Motor neuron (in vitro differentiated cells): ENCODE data around the gene PEDS1. TPM values are rescaled to one million over a fixed set of nuclear protein-coding genes. Genes with fewer than 3 reads are reported as not detected.

Source experiments
- ATAC-seq, 8 experiments: fragments of 200-7000 bp; cut with Tn5 transposase; replicated peaks in 6 of 8; 2 replicates each; pipeline ENCODE4 v1.8.0; 2021; ENCODE audit warnings: mild to moderate bottlenecking in 8 of 8, moderate library complexity in 8 of 8
- H3K27ac ChIP-seq, 2 donors: fragments of 250-450 bp; sonication (Bioruptor Pico); 2 replicates each; pipeline ENCODE4 v1.9.0; 2021; ENCODE audit warnings: antibody characterized with exemption in 2 of 2, mild to moderate bottlenecking in 2 of 2, moderate library complexity in 1 of 2
- H3K4me1 ChIP-seq, 2 donors: fragments of 250-450 bp; sonication (Bioruptor Pico); replicated peaks in 1 of 2; 2 replicates each; pipeline ENCODE4 v1.6.1; 2021; ENCODE audit warnings: antibody characterized with exemption in 2 of 2, mild to moderate bottlenecking in 2 of 2, moderate library complexity in 1 of 2
- H3K4me3 ChIP-seq, 5 donors: fragments of 250-450 bp; sonication (Bioruptor Pico); 2 replicates each; pipeline ENCODE4 v1.9.0; 2021; ENCODE audit warnings: antibody characterized with exemption in 5 of 5, mild to moderate bottlenecking in 5 of 5, moderate library complexity in 4 of 5
- WGBS, 10 experiments: fragments of 450-650 bp; shearing (Covaris generic); methylation state at CpG; one replicate each; pipeline ENCODE4 v1.0.0; 2022; 5-methylcytosine and 5-hydroxymethylcytosine counted together
- in situ Hi-C, 9 experiments: fragments of 400-800 bp; cut with MboI; loops; one replicate each; pipeline ENCODE4 v1.15.0; 2021; ENCODE audit warnings: low sequenced_read_pairs in 9 of 9, low pct_unique_long_range_greater_than_20kb in 2 of 9; ENCODE audit not compliant: unreplicated experiment in 9 of 9
- total RNA-seq, 8 experiments: library from RNA; unstranded; fragments of 300-600 nt; gene quantifications; 2 replicates each; pipeline versions ENCODE4 v1.2.3 to v1.2.4, GENCODE V29; 2022

The PEDS1 gene
- total RNA-seq, 8 experiments from 2014 or later: 6.9 to 43.7 (median 19.8) TPM

DNA sequence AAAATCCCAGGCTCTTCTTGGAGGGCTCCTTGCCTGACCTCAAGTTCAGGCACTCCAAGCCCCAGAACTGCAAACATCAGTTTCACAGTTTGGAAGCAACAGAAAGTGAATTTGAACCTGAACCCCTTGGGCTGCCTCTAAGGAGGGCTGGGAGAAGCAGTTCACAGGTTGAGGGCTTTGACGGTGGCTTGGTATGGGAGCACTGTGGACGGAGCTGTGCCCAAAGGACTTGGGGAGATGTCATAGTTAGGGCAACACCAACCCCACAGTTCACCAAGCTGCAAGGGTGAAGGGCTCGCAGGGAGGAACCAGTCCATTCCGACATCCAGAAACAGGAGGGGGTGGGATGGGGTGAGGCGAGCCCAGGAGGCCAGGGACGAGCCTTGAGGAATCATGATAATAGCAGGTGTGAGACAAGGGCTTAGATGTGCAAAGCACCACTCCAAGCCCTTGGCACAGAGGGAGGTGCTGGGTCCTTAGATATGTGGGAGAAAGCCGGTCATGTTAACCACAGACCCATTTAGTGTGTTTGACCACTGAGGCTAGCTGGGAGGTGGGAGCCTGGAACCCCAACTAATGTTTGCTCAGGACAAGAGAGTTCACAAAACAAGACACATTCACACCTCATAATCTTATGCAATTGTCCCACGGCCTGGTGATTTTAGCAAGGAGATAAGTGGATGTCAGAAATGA lies 41.5 kb upstream of the PEDS1 start:
- Histone ChIP-seq H3K27ac (no peak overlapping the region), H3K4me1 (peaks cover 15 to 21% of the 10 kb centered on the region in 2 donors), H3K4me3 (no peak overlapping the region)
- in situ Hi-C loops: loop anchor here in 3 of 9 experiments (25.0 kb wide), 3 partner anchors 267 to 592 kb away; partner anchors contain the start of gene BCAS4 (in 1 of the 3)
- ATAC-seq: peak in 1 of 8 experiments; percentile 0
- 0 to 100% (median 67%) methylated on average over 1 to 7 of the region's 8 CpGs; no CpG with 5 or more reads in 5 of the 10 experiments for WGBS, 10 experiments

DNA sequence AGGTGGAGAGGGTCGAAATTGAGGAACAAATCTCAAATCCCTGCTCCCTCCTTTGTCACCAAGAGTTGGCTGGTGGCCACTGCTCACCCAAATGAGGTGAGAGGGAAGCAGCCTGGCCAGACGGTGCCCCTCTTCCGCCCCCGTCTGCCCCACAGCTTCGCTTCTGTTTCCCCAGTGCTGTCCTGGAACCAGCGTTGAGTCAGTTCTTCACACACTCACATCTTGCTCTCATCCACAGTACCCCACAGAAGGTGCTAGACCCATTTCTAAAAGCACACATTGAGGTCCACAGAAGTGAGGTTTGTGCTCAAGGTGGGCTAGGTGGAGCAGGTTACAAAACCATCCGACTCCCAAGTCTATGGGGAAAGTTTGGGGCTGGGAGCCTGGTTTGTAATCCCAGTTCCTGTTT lies 40.9 kb upstream of the PEDS1 start:
- in situ Hi-C loops: loop anchor here in 3 of 9 experiments (25.0 kb wide), 3 partner anchors 268 to 593 kb away; partner anchors contain the start of gene BCAS4 (in 1 of the 3)
- ATAC-seq: no peak
- Histone ChIP-seq H3K4me3 (peak overlapping the region in 3 of 5 donors; percentile 66 to 87 (median 77)), H3K4me1 (peaks cover 15 to 21% of the 10 kb centered on the region in 2 donors), H3K27ac (peak overlapping the region in 1 of 2 donors; percentile 41)
- WGBS, 10 experiments: 62 to 80% methylated on average over 4 to 7 of the region's 7 CpGs; no CpG with 5 or more reads in 8 of the 10 experiments

DNA sequence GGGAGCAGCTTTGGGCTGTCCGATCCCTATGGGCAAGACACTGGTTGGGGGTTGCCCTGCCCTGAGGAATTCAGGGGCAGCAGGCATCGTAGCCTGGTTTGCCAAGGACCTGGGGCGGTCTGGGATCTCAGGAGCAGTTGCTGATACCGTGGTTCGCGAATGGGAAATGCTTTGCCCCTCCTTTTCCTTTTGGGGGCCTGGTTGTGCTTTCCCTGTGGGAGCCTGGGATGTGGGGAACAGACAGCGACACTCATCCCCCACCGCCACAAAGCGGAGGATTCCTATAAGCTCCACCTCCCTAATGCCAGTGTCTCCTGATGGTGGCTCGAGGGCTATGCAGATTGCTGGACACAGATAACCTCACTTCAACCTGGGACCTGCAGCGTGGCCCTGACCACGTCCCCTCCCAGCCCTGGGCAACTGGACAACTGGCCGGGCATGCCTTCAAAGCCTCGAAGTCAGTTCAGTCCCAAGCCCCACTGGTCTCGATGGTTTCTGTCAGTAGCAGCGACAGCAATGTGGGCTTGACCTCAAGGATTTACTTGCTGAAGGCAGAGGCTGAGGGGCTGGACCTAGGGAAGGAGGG lies 40.4 kb upstream of the PEDS1 start:
- Histone ChIP-seq H3K4me3 (peak overlapping the region; percentile 66 to 94 (median 77)), H3K27ac (peak overlapping the region; percentile 95 to 97), H3K4me1 (peaks cover 15 to 21% of the 10 kb centered on the region in 2 donors)
- in situ Hi-C loops: loop anchor here in 3 of 9 experiments (25.0 kb wide), 3 partner anchors 268 to 593 kb away; partner anchors contain the start of gene BCAS4 (in 1 of the 3)
- 20 to 80% (median 53%) methylated on average over 1 to 7 of the region's 16 CpGs; no CpG with 5 or more reads in 6 of the 10 experiments for WGBS, 10 experiments
- ATAC-seq: peak in 1 of 8 experiments; percentile 2

DNA sequence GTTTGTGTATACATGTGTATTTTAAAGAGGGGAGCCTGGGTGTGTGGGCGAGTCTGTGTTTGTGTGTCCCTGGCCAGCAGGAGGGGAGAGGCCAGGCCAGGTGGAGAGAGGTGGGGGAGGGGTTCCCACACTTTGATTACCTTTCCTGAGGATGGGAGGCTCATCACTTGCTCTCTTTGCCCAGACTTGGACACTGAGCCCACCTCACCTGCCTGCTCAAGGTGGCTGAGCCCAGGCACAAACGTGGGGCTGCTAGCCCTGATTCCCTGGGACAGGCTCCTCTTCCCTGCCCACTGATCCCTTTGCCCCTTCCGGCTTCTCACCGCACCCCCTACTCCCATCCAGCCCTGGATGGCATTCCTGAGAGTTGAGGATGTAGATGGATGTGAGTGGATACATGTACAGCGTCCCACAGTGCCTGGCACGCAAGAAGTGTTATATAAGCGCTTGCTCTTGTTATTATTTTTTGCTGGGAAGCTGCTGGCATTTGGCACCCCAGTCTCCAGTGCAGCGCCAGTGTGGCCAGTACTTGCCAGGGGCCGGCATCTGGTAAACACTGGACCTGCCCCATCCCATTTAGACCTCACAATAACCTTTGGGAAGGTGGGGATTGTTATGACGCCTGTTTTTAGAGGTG lies 39.8 kb upstream of the PEDS1 start:
- in situ Hi-C loops: loop anchor here in 3 of 9 experiments (25.0 kb wide), 3 partner anchors 269 to 594 kb away; partner anchors contain the start of gene BCAS4 (in 1 of the 3)
- H3K27ac ChIP-seq: peak overlapping the region; percentile 95 to 97
- WGBS, 10 experiments: 0 to 80% (median 5%) methylated on average over 2 to 3 of the region's 10 CpGs; no CpG with 5 or more reads in 5 of the 10 experiments

DNA sequence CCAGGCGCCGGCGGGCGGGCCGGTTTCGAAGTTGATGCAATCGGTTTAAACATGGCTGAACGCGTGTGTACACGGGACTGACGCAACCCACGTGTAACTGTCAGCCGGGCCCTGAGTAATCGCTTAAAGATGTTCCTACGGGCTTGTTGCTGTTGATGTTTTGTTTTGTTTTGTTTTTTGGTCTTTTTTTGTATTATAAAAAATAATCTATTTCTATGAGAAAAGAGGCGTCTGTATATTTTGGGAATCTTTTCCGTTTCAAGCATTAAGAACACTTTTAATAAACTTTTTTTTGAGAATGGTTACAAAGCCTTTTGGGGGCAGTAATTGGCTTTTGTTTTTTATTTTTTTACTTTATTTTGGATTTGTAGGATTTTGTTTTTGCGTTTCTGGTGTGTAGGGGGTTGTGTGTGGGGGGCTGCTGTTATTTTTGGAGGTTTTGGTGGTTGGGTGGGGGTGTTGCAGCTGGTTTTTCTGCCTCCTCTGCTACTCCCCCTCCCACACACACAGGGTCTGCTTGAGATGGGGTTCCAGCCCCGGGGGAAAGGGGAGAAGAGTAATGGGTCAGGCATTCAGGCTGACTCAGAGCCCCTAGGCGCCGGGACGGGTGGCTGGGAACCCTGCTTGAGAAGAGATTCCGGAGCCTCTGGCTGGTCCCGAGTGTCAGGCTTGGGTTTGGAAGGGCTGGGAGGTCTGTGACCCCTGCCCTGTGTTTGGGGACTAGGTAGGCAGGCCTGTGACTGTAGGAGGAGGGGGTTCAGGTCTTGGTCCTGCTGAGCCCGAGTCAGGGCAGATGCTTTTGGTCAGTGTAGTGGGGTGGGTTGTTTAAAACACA lies 39.1 kb upstream of the PEDS1 start:
- peak; percentile 2 to 42 (median 26) for ATAC-seq
- 0 to 12% (median 1%) methylated on average over 2 to 18 of the region's 25 CpGs for WGBS, 10 experiments
- Histone ChIP-seq H3K27ac (peak overlapping the region; percentile 95 to 97), H3K4me3 (peak overlapping the region; percentile 66 to 94 (median 77)), H3K4me1 (peaks cover 15 to 16% of the 10 kb centered on the region in 2 donors)
- in situ Hi-C loops: loop anchor here in 3 of 9 experiments (25.0 kb wide), 3 partner anchors 270 to 595 kb away; partner anchors contain the start of gene BCAS4 (in 1 of the 3)

More for the DNA sequence above, 39.8 kb upstream of the PEDS1 start:
- peak overlapping the region; percentile 66 to 94 (median 77) for H3K4me3 ChIP-seq
- ATAC-seq: peak in 2 of 8 experiments; percentile 0 to 1
- H3K4me1 ChIP-seq: peaks cover 15 to 19% of the 10 kb centered on the region in 2 donors

DNA sequence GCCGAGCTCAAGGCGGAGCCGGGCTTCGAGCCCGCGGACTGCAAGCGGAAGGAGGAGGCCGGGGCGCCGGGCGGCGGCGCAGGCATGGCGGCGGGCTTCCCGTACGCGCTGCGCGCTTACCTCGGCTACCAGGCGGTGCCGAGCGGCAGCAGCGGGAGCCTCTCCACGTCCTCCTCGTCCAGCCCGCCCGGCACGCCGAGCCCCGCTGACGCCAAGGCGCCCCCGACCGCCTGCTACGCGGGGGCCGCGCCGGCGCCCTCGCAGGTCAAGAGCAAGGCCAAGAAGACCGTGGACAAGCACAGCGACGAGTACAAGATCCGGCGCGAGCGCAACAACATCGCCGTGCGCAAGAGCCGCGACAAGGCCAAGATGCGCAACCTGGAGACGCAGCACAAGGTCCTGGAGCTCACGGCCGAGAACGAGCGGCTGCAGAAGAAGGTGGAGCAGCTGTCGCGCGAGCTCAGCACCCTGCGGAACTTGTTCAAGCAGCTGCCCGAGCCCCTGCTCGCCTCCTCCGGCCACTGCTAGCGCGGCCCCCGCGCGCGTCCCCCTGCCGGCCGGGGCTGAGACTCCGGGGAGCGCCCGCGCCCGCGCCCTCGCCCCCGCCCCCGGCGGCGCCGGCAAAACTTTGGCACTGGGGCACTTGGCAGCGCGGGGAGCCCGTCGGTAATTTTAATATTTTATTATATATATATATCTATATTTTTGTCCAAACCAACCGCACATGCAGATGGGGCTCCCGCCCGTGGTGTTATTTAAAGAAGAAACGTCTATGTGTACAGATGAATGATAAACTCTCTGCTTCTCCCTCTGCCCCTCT lies 38.2 kb upstream of the PEDS1 start:
- WGBS, 10 experiments: 0 to 4% (median 0%) methylated on average over 1 to 15 of the region's 96 CpGs; no CpG with 5 or more reads in 5 of the 10 experiments
- peak; percentile 1 to 57 (median 9) for ATAC-seq
- peaks cover 15 to 16% of the 10 kb centered on the region in 2 donors for H3K4me1 ChIP-seq
- peak overlapping the region; percentile 66 to 94 (median 77) for H3K4me3 ChIP-seq
- peak overlapping the region; percentile 95 to 97 for H3K27ac ChIP-seq
- in situ Hi-C loops: loop anchor here in 3 of 9 experiments (25.0 kb wide), 3 partner anchors 271 to 596 kb away; partner anchors contain the start of gene BCAS4 (in 1 of the 3)

DNA sequence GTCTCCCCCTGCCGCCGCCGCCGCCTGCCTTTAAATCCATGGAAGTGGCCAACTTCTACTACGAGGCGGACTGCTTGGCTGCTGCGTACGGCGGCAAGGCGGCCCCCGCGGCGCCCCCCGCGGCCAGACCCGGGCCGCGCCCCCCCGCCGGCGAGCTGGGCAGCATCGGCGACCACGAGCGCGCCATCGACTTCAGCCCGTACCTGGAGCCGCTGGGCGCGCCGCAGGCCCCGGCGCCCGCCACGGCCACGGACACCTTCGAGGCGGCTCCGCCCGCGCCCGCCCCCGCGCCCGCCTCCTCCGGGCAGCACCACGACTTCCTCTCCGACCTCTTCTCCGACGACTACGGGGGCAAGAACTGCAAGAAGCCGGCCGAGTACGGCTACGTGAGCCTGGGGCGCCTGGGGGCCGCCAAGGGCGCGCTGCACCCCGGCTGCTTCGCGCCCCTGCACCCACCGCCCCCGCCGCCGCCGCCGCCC lies 37.6 kb upstream of the PEDS1 start:
- no CpG with 5 or more reads among the region's 69 CpGs for WGBS, 10 experiments
- Histone ChIP-seq H3K4me1 (peaks cover 15 to 16% of the 10 kb centered on the region in 2 donors), H3K27ac (peak overlapping the region; percentile 95 to 97), H3K4me3 (peak overlapping the region; percentile 66 to 94 (median 77))
- peak in 5 of 8 experiments; percentile 1 to 16 (median 6) for ATAC-seq
- in situ Hi-C loops: loop anchor here in 3 of 9 experiments (25.0 kb wide), 3 partner anchors 271 to 596 kb away; partner anchors contain the start of gene BCAS4 (in 1 of the 3)

DNA sequence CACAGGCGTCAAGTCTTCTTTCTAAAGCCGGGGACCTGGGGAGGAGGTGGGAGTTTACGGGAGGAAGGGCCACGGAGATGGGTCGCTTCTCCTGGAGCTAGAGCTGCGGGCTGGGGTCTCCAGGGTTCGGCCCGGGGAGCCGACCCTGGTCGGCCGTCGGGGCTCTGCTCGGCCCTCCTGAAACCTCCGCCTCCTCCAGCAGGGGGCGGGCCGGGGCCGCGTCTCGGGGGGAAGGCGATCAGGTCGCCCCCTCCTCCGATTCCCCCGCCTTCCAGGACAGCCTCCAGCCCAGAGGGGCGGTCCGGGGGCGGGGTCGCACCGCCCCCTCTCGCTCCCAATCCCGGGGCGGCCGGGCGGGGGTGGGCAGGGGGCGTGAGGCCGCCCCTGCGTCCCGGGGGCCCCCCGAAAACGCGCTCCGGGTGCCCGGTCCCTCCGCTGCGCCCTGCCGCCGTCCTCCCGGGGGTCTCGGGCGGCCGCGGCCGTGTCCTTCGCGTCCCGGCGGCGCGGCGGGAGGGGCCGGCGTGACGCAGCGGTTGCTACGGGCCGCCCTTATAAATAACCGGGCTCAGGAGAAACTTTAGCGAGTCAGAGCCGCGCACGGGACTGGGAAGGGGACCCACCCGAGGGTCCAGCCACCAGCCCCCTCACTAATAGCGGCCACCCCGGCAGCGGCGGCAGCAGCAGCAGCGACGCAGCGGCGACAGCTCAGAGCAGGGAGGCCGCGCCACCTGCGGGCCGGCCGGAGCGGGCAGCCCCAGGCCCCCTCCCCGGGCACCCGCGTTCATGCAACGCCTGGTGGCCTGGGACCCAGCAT lies 36.9 kb upstream of the PEDS1 start, which contains the start of gene CEBPB:
Gene CEBPB, plus strand, starts transcription at position 580 of the 814 bp plus-strand sequence. Its CDS starts 204 bp downstream, at position 784.
- H3K4me1 ChIP-seq: peaks cover 15 to 16% of the 10 kb centered on the region in 2 donors
- in situ Hi-C loops: loop anchor here in 3 of 9 experiments (25.0 kb wide), 3 partner anchors 272 to 597 kb away; partner anchors contain the start of gene BCAS4 (in 1 of the 3)
- 0% methylated on average over 20 of the region's 89 CpGs; no CpG with 5 or more reads in 9 of the 10 experiments for WGBS, 10 experiments
- ATAC-seq: peak; percentile 31 to 73 (median 65)
- H3K27ac ChIP-seq: peak within 1 kb of the TSS; percentile 95 to 97
- peak within 1 kb of the TSS; percentile 66 to 94 (median 77) for H3K4me3 ChIP-seq

DNA sequence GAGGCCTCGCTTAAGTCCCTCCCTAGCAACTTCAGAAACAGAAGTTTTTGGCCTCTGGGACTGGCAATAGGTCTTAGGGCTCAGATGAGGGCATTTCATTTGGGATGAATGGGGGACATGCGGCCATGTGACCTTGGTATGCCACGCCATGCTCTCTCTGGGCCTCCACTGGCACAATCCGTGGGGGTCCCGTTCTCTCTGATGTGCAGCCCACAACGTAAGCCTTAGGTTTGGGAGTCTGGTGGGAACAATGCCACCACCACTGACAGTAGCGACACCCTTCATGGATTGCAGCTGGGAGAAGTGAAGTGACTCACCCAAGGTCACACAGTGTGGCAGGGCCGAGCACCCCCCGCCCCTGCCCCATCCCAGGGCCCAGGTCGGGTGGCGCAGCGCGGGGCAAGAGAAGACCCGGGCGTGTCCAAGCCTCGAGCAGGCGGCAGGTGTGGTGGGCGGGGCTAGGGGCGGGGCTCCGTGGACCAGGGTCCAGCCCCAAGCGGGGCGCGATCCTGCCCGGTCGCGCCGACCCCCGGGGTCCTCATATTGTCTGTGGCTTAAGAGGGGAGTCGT lies 36.2 kb upstream of the PEDS1 start:
- Histone ChIP-seq H3K4me3 (peak overlapping the region; percentile 66 to 94 (median 77)), H3K4me1 (peaks cover 15 to 16% of the 10 kb centered on the region in 2 donors), H3K27ac (no peak overlapping the region)
- in situ Hi-C loops: loop anchor here in 8 of 9 experiments (5.0 to 25.0 kb wide), 7 partner anchors 273 to 598 kb away; partner anchors contain the start of gene BCAS4 (in 1 of the 8)
- 7 to 100% (median 53%) methylated on average over 2 to 3 of the region's 29 CpGs; no CpG with 5 or more reads in 7 of the 10 experiments for WGBS, 10 experiments
- no peak for ATAC-seq
